Embryonic facial prominence (tissue), 1 donor: Measurements from ENCODE around the gene NBPF3.
"Not testable (repeated sequence)": the region's sequence is repeated elsewhere in the genome, so short reads cannot be mapped to it uniquely, and the experiment has no call there.

ENCODE experiments used
- DNase-seq: peaks from one replicate; pipeline ENCODE4 v3.0.0-alpha.2; 2016; ENCODE audit errors: extremely low spot score

Gene NBPF3

GRCh38 chr1:21439721-21440629 is at the start of gene NBPF3:
Gene NBPF3, plus strand, starts transcription at chr1:21440137. Its CDS starts 4,950 bp downstream, at chr1:21445087.
- DNase-seq = peak; percentile 77

- no peak for DNase-seq
These were observed 48.4 kb upstream of the NBPF3 start for GRCh38 chr1:21391497-21391896.

- no peak for DNase-seq
These were observed 47.2 kb upstream of the NBPF3 start for GRCh38 chr1:21392587-21393263.

GRCh38 chr1:21396516-21396915 is 43.4 kb upstream of the NBPF3 start:
- no peak for DNase-seq

GRCh38 chr1:21397813-21398188 is 42.1 kb upstream of the NBPF3 start:
- no peak for DNase-seq

- not testable (repeated sequence) for DNase-seq
These were observed 38.1 kb upstream of the NBPF3 start for GRCh38 chr1:21401726-21402346.

GRCh38 chr1:21406659-21407058 is 33.3 kb upstream of the NBPF3 start:
- DNase-seq = no peak

- DNase-seq = not testable (repeated sequence)
These were observed 30.0 kb upstream of the NBPF3 start for GRCh38 chr1:21409897-21410296.

GRCh38 chr1:21414015-21414414 is 25.9 kb upstream of the NBPF3 start:
- DNase-seq = no peak

GRCh38 chr1:21420378-21420777 is 19.6 kb upstream of the NBPF3 start:
- DNase-seq = not testable (repeated sequence)

- not testable (repeated sequence) for DNase-seq
These were observed 18.6 kb upstream of the NBPF3 start for GRCh38 chr1:21421307-21421706.

- DNase-seq = not testable (repeated sequence)
These were observed 12.0 kb upstream of the NBPF3 start for GRCh38 chr1:21427798-21428480.

- DNase-seq = not testable (repeated sequence)
These were observed 11.4 kb upstream of the NBPF3 start for GRCh38 chr1:21428481-21429073.

- DNase-seq = not testable (repeated sequence)
These were observed 10.7 kb upstream of the NBPF3 start for GRCh38 chr1:21429210-21429609.

- DNase-seq = not testable (repeated sequence)
These were observed 9.1 kb upstream of the NBPF3 start for GRCh38 chr1:21430875-21431274.

- no peak for DNase-seq
These were observed 5.5 kb upstream of the NBPF3 start for GRCh38 chr1:21434394-21434793.

- no peak for DNase-seq
These were observed 4.1 kb upstream of the NBPF3 start for GRCh38 chr1:21435646-21436487.

GRCh38 chr1:21436488-21437340 is 3.2 kb upstream of the NBPF3 start:
- DNase-seq = no peak

- DNase-seq = no peak
These were observed 2.6 kb upstream of the NBPF3 start for GRCh38 chr1:21437341-21437640.
